HFFc6 (cell line): ENCODE measurements around the gene SRRM2. TPM values are rescaled to one million over a fixed set of nuclear protein-coding genes. Genes with fewer than 3 reads are reported as not detected.

ENCODE experiments used
- DNase-seq: peaks from one replicate; pipeline ENCODE4 v3.0.0-alpha.2; 2018
- H3K27ac Mint-ChIP-seq: 2 replicates; pipeline ENCODE4 v1.8.0; 2020; ENCODE audit warnings: mild to moderate bottlenecking, mixed read lengths
- H3K27me3 Mint-ChIP-seq: 2 replicates; pipeline ENCODE4 v1.8.0; 2021; ENCODE audit warnings: mild to moderate bottlenecking, moderate library complexity, mixed read lengths; ENCODE audit not compliant: insufficient read depth
- H3K36me3 Mint-ChIP-seq: 2 replicates; pipeline ENCODE4 v1.8.0; 2021; ENCODE audit warnings: low read depth, mixed read lengths
- H3K4me1 Mint-ChIP-seq: 2 replicates; pipeline ENCODE4 v1.8.0; 2020; ENCODE audit warnings: low read depth, mixed read lengths
- H3K4me3 Mint-ChIP-seq: 2 replicates; pipeline ENCODE4 v1.8.0; 2020; ENCODE audit warnings: mild to moderate bottlenecking, moderate library complexity, mixed read lengths
- H3K9me3 Mint-ChIP-seq: 2 replicates; pipeline ENCODE4 v1.8.0; 2020; ENCODE audit warnings: mild to moderate bottlenecking, mixed read lengths
- CTCF ChIP-seq: fragments of 200-600 bp; sonication (generic); IDR thresholded peaks from 2 replicates; pipeline ENCODE4 v1.5.0; 2021; ENCODE audit warnings: antibody characterized with exemption, mild to moderate bottlenecking
- total RNA-seq, 6 experiments: library from RNA; stranded (reverse); fragmentation: NEBNext Ultra II Directional; extraction: Animal tissue kit (Norgen Biotek cat#: 25700); gene quantifications; 2 replicates in 1 of 6; 3 replicates in 5 of 6; pipeline ENCODE4 v1.2.3, GENCODE V29; 2021

SRRM2 gene
- total RNA-seq, 6 experiments from 2014 or later, result 223 to 317 (median 269) TPM

DNA sequence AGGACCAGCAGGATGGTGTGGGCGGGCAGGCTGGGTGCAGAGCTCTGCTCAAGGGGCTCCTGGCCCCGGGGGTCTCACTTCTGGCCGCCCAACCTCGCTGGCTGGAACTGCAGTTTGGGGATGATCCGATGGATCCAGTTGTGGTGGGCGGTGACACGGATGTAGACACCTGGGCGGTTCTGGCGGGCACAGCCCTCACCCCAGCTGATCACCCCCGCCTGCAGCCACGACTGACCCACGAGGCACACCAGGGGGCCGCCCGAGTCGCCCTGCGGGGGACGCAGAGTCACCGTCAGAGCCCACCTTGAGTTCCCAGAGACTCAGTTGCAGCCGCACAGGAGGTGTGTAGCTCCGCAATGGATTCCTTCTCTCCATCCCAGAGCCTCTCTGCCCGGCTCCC is 39.9 kb upstream of the SRRM2 start:
- TF ChIP-seq CTCF, result no peak
- H3K36me3 Mint-ChIP-seq, result no peaks in the 10 kb centered on the region
- no peak overlapping the region for H3K4me3 Mint-ChIP-seq
- no peak for DNase-seq
- peaks cover 6% of the 10 kb centered on the region for H3K27me3 Mint-ChIP-seq
- H3K27ac Mint-ChIP-seq, result no peak overlapping the region
- H3K9me3 Mint-ChIP-seq, result no peaks in the 10 kb centered on the region
- no peaks in the 10 kb centered on the region for H3K4me1 Mint-ChIP-seq

DNA sequence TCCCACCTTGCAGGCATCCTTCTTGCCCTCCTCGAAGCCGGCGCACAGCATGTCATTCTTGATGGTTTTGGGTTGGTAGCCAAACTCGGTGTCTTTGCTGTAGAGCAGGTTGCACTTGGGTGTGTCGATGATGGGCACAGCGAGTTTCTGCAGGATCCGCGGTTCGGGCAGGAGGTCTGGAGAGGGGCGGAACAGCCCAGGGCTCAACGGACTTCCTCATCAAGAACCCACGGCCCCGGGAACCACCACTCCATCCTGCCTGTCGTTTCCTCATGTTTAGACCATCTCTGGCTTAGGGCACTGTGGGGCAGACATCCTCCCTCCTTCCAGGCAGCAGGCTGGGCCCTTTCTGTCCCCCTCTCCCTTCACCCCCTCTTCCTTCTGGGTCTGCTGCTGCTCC is 38.9 kb upstream of the SRRM2 start:
- no peak overlapping the region for H3K27ac Mint-ChIP-seq
- no peak for DNase-seq
- H3K9me3 Mint-ChIP-seq, result no peaks in the 10 kb centered on the region
- H3K27me3 Mint-ChIP-seq, result peaks cover 8% of the 10 kb centered on the region
- H3K4me3 Mint-ChIP-seq, result no peak overlapping the region
- no peaks in the 10 kb centered on the region for H3K36me3 Mint-ChIP-seq
- TF ChIP-seq CTCF, result no peak
- no peaks in the 10 kb centered on the region for H3K4me1 Mint-ChIP-seq

- no peak for DNase-seq
- Mint-ChIP-seq H3K36me3 (no peaks in the 10 kb centered on the region), H3K4me1 (no peaks in the 10 kb centered on the region), H3K4me3 (no peak overlapping the region), H3K9me3 (no peaks in the 10 kb centered on the region), H3K27me3 (peaks cover 8% of the 10 kb centered on the region), H3K27ac (no peak overlapping the region)
- no peak for TF ChIP-seq CTCF
Measured at GRCh38 chr16:2713985-2714774, 38.3 kb upstream of the SRRM2 start.

DNA sequence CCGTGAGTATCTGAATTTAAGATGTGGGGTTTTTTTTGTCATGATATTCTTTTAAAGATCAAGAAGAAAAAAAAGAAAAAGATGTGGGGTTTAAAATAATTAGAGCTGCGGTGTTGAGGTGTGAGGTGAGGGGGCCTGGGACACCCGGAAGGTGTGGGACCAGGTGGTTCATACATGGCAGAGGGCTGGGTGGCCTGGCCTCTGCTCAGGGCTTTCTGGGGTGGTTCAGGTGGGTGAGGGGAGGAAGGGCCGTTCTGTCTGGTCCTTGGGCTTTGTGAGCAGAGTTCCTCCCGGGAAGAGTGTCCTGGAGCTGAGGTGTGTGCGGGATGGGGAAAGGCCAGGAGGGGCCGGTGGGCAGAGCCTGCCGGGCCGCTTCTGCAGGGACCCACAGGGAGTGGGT is 37.4 kb upstream of the SRRM2 start:
- no peaks in the 10 kb centered on the region for H3K9me3 Mint-ChIP-seq
- no peak for DNase-seq

DNA sequence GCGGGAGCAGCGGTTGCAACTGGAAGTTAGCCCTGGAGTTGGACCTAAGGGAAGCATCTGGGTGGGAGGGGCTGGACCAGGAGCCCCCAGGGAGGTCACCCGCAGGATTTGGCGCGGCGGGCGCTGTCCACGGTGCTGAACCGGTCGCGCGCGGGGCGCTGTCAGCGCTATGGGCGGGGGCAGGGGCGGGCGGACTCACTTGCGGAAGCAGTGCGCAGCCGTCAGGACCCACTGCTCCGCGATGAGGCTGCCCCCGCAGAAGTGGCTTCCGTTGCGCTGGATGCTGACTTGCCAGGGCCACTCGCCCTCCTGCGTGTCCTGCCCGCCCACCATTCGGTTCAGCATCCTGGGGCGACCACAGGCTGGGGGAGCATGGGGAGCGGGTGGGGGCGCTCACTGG is 36.9 kb upstream of the SRRM2 start:
- H3K27ac Mint-ChIP-seq, result no peak overlapping the region
- H3K4me1 Mint-ChIP-seq, result no peaks in the 10 kb centered on the region
- H3K27me3 Mint-ChIP-seq, result peaks cover 7% of the 10 kb centered on the region
- no peaks in the 10 kb centered on the region for H3K9me3 Mint-ChIP-seq
- no peak for DNase-seq
- no peaks in the 10 kb centered on the region for H3K36me3 Mint-ChIP-seq
- TF ChIP-seq CTCF, result no peak
- H3K4me3 Mint-ChIP-seq, result no peak overlapping the region

More for the DNA sequence above, 37.4 kb upstream of the SRRM2 start:
- H3K4me1 Mint-ChIP-seq, result no peaks in the 10 kb centered on the region
- no peaks in the 10 kb centered on the region for H3K36me3 Mint-ChIP-seq
- H3K27ac Mint-ChIP-seq, result no peak overlapping the region
- peaks cover 8% of the 10 kb centered on the region for H3K27me3 Mint-ChIP-seq
- H3K4me3 Mint-ChIP-seq, result no peak overlapping the region
- TF ChIP-seq CTCF, result no peak
